Brain pericyte (primary cell): ENCODE data around the gene NKX1-2.

Experiments used
- DNase-seq: peaks from one replicate; pipeline ENCODE4 v3.0.0-alpha.2; 2012; ENCODE audit warnings: low read depth, low spot score

NKX1-2 gene

GRCh38 chr10:124476043-124476725, 26.3 kb upstream of the NKX1-2 start:
- DNase-seq = no peak

DNA sequence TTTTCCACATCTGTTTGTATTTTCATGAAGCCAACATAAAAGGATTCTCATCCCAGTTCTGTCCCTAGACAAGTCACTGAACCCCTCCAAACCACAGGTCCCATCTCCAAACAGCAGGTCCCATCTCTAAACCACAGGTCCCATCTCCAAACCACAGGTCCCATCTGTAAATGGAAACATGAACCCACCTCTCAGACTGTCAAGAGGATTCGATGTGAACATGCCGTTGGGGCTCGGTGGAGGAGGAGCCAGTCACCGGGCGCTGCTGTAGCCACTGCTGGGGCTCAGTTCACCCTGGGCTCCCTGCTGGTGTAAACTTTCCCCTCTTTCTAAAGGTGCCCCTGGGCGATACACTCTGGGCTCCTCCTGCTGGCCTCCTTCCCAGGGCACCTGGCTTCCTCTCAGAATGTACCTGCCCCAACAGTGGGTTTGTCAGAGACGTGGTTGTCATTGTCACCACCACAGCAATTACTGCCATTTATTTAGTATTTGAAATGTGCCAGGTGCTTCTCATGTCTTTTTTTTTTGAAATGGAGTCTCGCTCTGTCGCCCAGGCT, 24.8 kb upstream of the NKX1-2 start:
- DNase-seq = no peak

GRCh38 chr10:124473070-124473469, 23.2 kb upstream of the NKX1-2 start:
- no peak for DNase-seq

- no peak for DNase-seq
These were observed 22.2 kb upstream of the NKX1-2 start for GRCh38 chr10:124472071-124472470.

DNA sequence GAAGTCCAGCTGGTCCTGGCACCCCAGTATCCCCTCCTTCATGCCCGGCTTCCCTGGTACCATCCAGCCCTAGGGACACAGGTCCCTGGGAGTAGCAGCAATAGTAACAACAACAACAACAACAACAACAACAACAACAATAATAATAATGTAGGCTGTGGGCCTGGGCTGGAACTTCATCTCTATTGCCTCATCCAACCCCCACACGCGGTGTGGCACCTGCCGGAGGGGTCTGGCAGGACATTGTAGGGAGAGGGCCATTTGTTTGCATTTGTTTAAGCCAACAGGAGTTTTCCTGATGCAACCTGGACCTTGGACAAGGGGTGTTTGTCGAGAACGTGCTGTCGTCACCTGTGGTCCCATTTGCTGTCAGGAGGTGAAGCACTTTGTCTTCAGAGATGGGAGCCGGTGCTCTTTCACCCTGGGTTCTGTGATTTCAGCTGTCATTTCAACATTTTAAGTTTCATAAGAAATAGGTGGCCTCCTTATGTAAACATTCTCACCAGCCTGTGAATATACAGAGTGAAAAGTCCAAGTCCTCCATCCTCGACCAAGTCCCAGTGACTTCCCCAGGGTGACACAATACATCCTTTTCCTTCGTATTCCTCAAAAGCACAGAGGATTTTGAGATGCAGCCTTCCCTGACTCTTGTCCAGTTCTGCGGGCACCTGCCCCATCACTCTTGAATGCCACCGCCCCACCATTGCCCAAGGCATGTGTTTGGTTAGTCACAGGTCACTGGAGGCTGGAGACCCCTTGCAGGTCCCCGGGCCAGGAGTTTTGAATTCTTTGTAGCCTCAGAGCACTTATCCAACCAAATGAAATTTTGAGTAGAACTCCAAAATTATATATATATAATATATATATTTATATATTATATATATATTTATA, 21.0 kb upstream of the NKX1-2 start:
- no peak for DNase-seq

DNA sequence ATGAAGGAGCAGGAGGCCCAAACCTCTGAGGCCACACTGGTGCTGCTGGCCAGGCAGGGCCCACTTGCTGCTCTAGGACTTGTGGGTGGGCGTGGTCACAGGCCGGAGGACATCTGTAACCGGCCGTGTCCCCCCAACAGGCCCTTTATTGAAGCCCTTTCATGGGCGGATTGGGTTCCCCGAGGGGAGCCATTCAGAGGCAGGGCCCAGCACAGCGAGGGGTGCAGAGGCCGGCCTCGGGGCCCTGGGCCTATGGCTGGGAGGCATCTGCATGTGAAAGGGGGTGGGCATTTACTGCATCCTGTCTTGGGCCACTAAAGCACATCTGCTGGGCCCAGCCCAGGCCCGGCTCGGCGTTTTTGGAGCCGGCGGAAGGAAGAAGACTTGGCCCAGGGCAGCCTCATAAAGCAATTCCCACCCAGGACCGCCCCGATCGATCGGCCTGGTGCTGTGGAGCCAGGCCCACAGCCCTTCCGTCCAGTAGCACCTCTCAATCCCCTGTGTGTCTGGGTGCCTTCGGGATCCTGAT, 20.2 kb upstream of the NKX1-2 start:
- no peak for DNase-seq

- no peak for DNase-seq
These were observed 18.8 kb upstream of the NKX1-2 start for GRCh38 chr10:124468624-124469023.

- DNase-seq = no peak
These were observed 17.3 kb upstream of the NKX1-2 start for GRCh38 chr10:124467165-124467564.

GRCh38 chr10:124465777-124466488, 16.1 kb upstream of the NKX1-2 start:
- peak; percentile 26 for DNase-seq

DNA sequence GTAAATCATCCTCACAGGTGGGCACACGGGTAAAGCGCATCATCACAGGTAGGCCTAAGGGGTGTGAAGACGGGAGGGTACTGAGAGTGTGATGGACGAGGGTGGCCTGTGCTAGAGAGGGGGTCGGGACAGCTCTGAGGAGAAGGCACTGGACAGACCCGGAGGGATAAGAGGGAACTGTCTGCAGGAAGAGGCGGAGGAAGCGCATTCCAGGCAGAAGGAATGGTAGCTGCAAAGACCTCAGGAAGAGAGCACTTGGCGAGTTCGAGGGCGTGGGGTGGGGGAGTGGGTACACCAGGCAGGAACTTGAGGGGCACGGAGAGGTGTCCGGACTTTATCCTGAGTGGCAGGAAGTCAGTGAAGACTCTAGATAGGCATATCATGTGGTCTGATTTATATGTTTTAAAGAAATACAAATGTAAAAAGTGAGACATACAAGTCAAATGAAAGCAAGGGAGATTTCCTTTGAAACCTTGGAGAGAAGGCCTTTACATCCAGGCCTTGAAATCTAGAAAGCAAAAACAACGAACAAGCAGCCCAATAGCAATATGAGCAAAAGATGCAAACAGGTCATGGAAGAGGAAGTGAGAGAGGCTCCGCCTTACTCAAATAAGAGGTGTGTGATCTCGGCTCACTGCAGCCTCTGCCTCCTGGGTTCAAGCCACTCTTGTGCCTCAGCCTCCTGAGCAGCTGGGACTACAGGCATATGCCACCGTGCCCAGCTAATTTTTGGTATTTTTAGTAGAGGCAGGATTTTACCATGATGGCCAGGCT, 15.4 kb upstream of the NKX1-2 start:
- DNase-seq = no peak

DNA sequence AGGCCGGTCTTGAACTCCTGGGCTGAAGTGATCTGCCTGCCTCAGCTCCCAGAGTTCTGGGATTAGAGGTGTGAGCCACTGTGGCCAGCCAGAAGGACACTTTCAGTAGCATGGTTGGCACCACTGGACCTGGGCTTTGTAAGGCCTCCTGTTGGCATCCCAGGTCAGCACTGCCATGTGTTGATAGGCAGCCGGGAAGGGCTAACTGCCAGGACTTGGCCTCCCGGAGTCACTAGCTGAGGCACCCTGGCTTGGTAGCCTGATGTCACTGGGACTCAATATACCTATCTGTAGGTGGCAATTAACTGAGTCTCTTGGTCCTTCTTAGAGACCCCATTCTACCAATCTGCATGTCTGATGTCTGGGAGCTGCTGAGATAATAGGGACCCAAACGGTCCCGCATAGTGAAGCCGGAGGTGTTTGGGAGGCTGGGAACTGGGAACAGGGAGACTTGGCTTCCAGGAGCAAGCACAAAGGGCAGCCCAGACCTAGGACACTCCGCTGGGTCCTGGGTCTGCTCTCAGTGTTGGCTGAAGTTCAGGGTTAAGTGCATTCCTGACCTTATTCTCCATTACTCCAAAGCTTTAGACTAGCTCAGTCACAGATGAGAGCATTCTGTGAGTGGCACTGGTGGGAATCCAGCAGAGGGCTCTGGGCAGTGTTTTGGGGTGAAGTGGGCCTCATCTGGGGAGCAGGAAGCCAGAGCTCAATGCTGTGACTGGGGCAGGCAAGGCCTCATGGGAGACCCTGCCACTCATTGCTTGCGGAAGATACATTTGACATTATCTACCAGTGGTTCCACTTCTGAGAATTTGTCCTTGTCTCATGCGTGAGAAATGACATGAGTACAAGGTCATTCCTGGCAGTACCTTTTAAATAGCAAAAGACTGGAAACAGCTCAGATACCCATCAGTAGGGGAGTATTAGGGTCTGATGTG, 14.5 kb upstream of the NKX1-2 start:
- DNase-seq = no peak

GRCh38 chr10:124462348-124462695, 12.5 kb upstream of the NKX1-2 start:
- DNase-seq = no peak

GRCh38 chr10:124461642-124462347, 12.0 kb upstream of the NKX1-2 start, which contains the start of gene LHPP:
LHPP (plus strand) TSS chr10:124461823; CDS start chr10:124461863, 40 bp downstream.
- peak; percentile 17 for DNase-seq

GRCh38 chr10:124460144-124460543, 10.3 kb upstream of the NKX1-2 start:
- DNase-seq = no peak

GRCh38 chr10:124459395-124459794, 9.6 kb upstream of the NKX1-2 start:
- DNase-seq = no peak

- no peak for DNase-seq
These were observed 9.1 kb upstream of the NKX1-2 start for GRCh38 chr10:124458889-124459288.

DNA sequence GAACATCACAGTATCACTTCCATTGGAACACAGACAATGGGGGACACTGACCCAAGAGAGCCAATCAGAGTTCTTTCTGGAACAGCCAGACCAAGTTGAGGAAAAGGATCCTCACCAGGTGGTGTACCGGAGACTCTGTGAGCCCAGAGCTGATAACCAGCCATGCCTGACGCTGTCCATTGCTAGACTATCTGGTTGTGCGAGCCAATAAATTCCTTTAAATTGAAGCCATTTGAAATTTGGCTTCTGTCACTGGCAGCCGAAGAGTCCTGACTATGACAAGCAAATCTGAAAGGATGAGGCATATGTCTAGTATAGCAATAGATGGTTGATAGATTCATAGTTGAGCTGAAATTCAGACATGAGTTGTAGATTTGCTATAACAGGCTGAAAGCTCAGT, 8.6 kb upstream of the NKX1-2 start:
- no peak for DNase-seq

DNA sequence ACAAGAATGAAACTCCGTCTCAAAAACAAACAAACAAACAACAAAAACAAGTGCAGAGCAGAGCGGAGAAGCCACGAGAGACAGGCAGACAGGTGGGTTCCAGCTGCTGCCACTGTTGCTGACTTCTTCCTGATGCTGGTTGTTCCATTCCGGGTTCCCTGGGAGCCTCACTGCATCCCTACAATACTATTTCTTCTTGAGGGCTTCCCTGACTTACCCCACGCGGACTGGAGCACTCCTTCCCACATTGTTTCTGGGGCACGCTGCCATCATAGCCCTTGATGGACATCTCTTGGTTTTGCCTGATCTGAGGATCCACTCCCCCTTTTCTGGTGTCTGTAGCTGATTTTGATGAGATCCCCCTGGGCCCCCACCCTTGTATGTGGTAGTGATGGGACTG, 5.6 kb upstream of the NKX1-2 start:
- DNase-seq = no peak

- DNase-seq = no peak
These were observed 4.2 kb upstream of the NKX1-2 start for GRCh38 chr10:124453960-124454610.
